ENCODE results near the gene TLCD4.

DNA sequence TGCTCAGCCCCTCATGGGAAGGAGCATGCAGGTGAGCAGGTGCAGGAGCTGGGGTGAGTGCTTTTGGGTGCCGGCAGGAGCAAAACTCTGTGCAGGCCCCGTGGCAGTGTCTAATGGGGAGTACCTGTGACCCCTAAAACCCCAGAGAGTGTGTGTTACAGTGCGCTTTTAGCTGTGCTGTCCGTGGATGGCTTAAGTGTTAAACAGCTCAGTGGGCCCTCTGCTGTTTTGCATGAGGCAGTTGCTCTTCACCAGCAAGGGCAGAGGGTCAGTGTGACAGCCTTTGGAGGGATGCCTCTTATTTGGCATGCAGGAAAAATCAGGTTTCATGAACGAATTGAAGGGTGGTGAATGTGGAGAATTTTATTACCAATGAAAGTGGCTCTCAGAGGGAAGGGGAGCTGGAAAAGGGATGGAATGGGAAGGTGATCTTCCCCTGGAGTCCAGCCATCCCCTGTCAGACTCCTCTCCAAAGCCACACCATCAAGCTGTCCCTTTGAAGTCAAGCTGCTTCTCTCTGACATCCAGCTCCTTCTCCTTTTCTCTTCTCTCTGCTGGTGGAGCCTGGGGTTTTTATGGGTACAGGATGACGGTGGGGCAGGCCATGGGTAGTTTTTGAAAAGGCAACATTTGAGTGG is 27.4 kb upstream of the TLCD4 start:
- TF ChIP-seq TEAD4 (IDR thresholded peaks at IDR 0.05) (no peak), CREB1 (IDR thresholded peaks at IDR 0.05; ENCODE audit: low read depth) (no peak), RAD21 (IDR thresholded peaks at IDR 0.05; ENCODE audit: low read depth) (no peak), EP300 (IDR thresholded peaks at IDR 0.05; ENCODE audit: borderline replicate concordance) (no peak), TAF1 (IDR thresholded peaks at IDR 0.05; ENCODE audit: low read depth) (no peak), NFIC (IDR thresholded peaks at IDR 0.05) (no peak), FOXM1 (IDR thresholded peaks at IDR 0.05; ENCODE audit: borderline replicate concordance, low read depth) (no peak), ZBTB7A (IDR thresholded peaks at IDR 0.05; ENCODE audit: low read depth) (no peak), CEBPB (IDR thresholded peaks at IDR 0.05) (no peak), REST (IDR thresholded peaks at IDR 0.05; ENCODE audit: low read depth) (no peak), MAX (IDR thresholded peaks at IDR 0.05) (no peak), EGR1 (IDR thresholded peaks at IDR 0.05) (no peak)

Measured in Ishikawa (cell line).